ENCODE measurements around the gene SORCS2.

GRCh38 chr4:7218686-7219085 lies 26.3 kb downstream of the SORCS2 start:
- TF ChIP-seq CTCF (conservative IDR thresholded peaks at IDR 0.05; ENCODE audit: low read depth, low read length): no peak
- no peak for TF ChIP-seq RCOR1 (IDR thresholded peaks at IDR 0.05; ENCODE audit: insufficient replicate concordance, low read length)
- TF ChIP-seq, protein P1, sequence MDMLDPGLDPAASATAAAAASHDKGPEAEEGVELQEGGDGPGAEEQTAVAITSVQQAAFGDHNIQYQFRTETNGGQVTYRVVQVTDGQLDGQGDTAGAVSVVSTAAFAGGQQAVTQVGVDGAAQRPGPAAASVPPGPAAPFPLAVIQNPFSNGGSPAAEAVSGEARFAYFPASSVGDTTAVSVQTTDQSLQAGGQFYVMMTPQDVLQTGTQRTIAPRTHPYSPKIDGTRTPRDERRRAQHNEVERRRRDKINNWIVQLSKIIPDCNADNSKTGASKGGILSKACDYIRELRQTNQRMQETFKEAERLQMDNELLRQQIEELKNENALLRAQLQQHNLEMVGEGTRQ (IDR thresholded peaks at IDR 0.05; ENCODE audit: low read depth, low read length): no peak
- TF ChIP-seq POLR2A (IDR thresholded peaks at IDR 0.05; ENCODE audit: low read depth, low read length): no peak
- TF ChIP-seq BHLHE40 (IDR thresholded peaks at IDR 0.05; ENCODE audit: low read depth, low read length): no peak
- TF ChIP-seq RAD21 (IDR thresholded peaks at IDR 0.05; ENCODE audit: low read length): no peak
- no peak for TF ChIP-seq SMC3 (IDR thresholded peaks at IDR 0.05; ENCODE audit: low read depth, low read length)
- TF ChIP-seq RFX5 (IDR thresholded peaks at IDR 0.05; ENCODE audit: low read depth, low read length): no peak
